ENCODE measurements around the gene GALNT2.

Gene GALNT2

GRCh38 chr1:230212405-230212936 is 145.4 kb downstream of the GALNT2 start:
- DNase-seq = no peak

GRCh38 chr1:230215031-230215430 is 148.0 kb downstream of the GALNT2 start:
- peak; percentile 26 for DNase-seq

GRCh38 chr1:230215529-230215928 is 148.5 kb downstream of the GALNT2 start:
- DNase-seq = no peak

- no peak for DNase-seq
These were observed 149.9 kb downstream of the GALNT2 start for GRCh38 chr1:230216896-230217295.

- no peak for DNase-seq
These were observed 151.6 kb downstream of the GALNT2 start for GRCh38 chr1:230218667-230219066.

GRCh38 chr1:230219174-230220067 is 152.4 kb downstream of the GALNT2 start:
- no peak for DNase-seq

- DNase-seq = no peak
These were observed 153.4 kb downstream of the GALNT2 start for GRCh38 chr1:230220478-230220877.

- no peak for DNase-seq
These were observed 153.9 kb downstream of the GALNT2 start for GRCh38 chr1:230220907-230221306.

- DNase-seq = peak; percentile 9
These were observed 155.6 kb downstream of the GALNT2 start for GRCh38 chr1:230222678-230223077.

GRCh38 chr1:230224101-230224960 is 157.3 kb downstream of the GALNT2 start:
- DNase-seq = no peak

GRCh38 chr1:230226007-230226800 is 159.2 kb downstream of the GALNT2 start:
- no peak for DNase-seq

GRCh38 chr1:230226814-230227213 is 159.8 kb downstream of the GALNT2 start:
- no peak for DNase-seq

GRCh38 chr1:230228236-230228897 is 161.3 kb downstream of the GALNT2 start:
- DNase-seq = no peak

- no peak for DNase-seq
These were observed 163.2 kb downstream of the GALNT2 start for GRCh38 chr1:230230273-230230672.

- DNase-seq = no peak
These were observed 164.1 kb downstream of the GALNT2 start for GRCh38 chr1:230230948-230231773.

GRCh38 chr1:230231774-230232145 is 164.7 kb downstream of the GALNT2 start:
- DNase-seq = peak; percentile 47

GRCh38 chr1:230232371-230232771 is 165.3 kb downstream of the GALNT2 start:
- peak; percentile 51 for DNase-seq

GRCh38 chr1:230233786-230234185 is 166.7 kb downstream of the GALNT2 start:
- no peak for DNase-seq

- DNase-seq = no peak
These were observed 168.8 kb downstream of the GALNT2 start for GRCh38 chr1:230235876-230236275.

- DNase-seq = no peak
These were observed 169.4 kb downstream of the GALNT2 start for GRCh38 chr1:230236301-230237008.

All from fibroblast of skin of back (primary cell).